Breast epithelium (tissue), 4 donors: ENCODE data around the gene ZNF407. TPM values are rescaled to one million over a fixed set of nuclear protein-coding genes. Genes with fewer than 3 reads are reported as not detected.

Experiments used
- DNase-seq, 2 donors: peaks; one replicate each; pipeline ENCODE4 v3.0.0-alpha.2; 2019; ENCODE audit warnings: low spot score in 2 of 2
- H3K27ac ChIP-seq, 2 donors: fragments of 200-600 bp; sonication (generic) in 1 of 2; one replicate each; pipeline ENCODE4 v1.5.1; 2016 to 2019; ENCODE audit warnings: mild to moderate bottlenecking in 1 of 2
- H3K27me3 ChIP-seq, 2 donors: fragments of 200-600 bp; sonication (generic) in 1 of 2; one replicate each; pipeline versions ENCODE4 v1.5.1 to v1.6.0; 2017 to 2019; ENCODE audit warnings: control low read depth in 1 of 2, mild to moderate bottlenecking in 1 of 2
- H3K36me3 ChIP-seq: fragments of 200-600 bp; one replicate; pipeline ENCODE4 v1.5.1; 2019
- H3K4me1 ChIP-seq, 2 donors: fragments of 200-600 bp; sonication (generic); one replicate each; pipeline ENCODE4 v1.5.1; 2016 to 2019; ENCODE audit warnings: control low read depth in 1 of 2
- H3K4me3 ChIP-seq, 3 donors: fragments of 200-600 bp; sonication (generic); 1 replicate in 2 of 3; 2 replicates in 1 of 3; pipeline ENCODE4 v1.5.1; 2016 to 2019; ENCODE audit warnings: mild to moderate bottlenecking in 3 of 3, moderate library complexity in 2 of 3
- H3K9me3 ChIP-seq, 2 donors: fragments of 200-600 bp; sonication (generic) in 1 of 2; one replicate each; pipeline ENCODE4 v1.5.1; 2016 to 2019; ENCODE audit warnings: control low read depth in 1 of 2
- POLR2A ChIP-seq: fragments of 450-650 bp; IDR thresholded peaks from one replicate; pipeline ENCODE4 v1.6.1; 2016; ENCODE audit warnings: antibody characterized with exemption, mild to moderate bottlenecking, moderate library complexity
- POLR2AphosphoS5 ChIP-seq, 3 donors: sonication (generic); formaldehyde crosslinking; IDR thresholded peaks; one replicate each; pipeline ENCODE4 v1.6.1; 2017; ENCODE audit warnings: antibody characterized with exemption in 3 of 3
- intact Hi-C: fragments of 100-400 bp; cut with DNase I; formaldehyde crosslinking; loops from one replicate; pipeline ENCODE4 v1.15.1; 2023; ENCODE audit warnings: low total_unique reads
- total RNA-seq, 3 donors: library from RNA; depleted of rRNA; stranded (reverse); fragments of >200 nt; gene quantifications; one replicate each; pipeline ENCODE4 v1.1.0, GENCODE V29; 2016
- TF ChIP-seq, protein P1 (sequence below), 3 donors: fragments of 450-650 bp; IDR thresholded peaks; one replicate each; pipeline ENCODE4 v1.5.1; 2016 to 2017; ENCODE audit warnings: antibody characterized with exemption in 3 of 3, mild to moderate bottlenecking in 3 of 3, moderate library complexity in 3 of 3

ZNF407 gene
- total RNA-seq, 3 donors from 2014 or later: 14.9 to 30.1 (median 22.3) TPM

DNA sequence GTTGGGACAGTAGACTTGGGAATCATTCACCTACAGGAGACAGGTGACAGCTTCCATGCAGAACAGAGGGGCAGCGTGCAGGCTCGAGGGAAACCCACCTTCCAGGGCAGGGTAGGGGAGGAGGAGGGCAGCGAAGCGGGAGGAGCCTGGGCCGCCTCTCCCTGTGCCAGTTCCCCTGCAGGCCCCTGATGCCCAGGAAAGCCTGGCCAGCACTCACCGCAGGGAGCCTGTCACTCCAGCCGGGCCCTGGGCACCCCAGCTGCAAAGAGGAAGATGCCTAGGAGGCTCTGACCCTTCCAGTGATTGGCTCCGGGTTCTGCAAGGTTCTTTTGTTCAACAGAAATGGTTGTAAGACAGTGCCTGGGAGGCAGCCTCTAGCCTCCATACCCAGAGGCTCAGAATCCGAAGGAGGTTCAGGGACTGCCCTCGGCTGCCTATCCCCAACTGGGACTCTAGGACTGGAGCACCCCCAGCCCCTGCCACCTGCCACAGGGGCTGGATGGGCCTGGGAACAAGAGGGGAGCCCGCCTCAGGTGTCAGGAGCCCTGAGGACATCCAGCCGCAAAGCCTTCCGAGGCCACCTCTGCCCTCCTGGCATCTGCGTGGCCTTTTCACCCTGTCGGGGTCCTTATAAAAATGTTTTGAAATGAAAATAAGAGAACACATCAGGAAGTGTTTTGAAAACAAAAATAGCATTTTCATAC lies 508.0 kb downstream of the ZNF407 start:
- Histone ChIP-seq H3K4me1 (no peaks in the 10 kb centered on the region), H3K27me3 (peaks cover 0 to 4% of the 10 kb centered on the region in 2 donors), H3K36me3 (no peaks in the 10 kb centered on the region), H3K27ac (no peak overlapping the region), H3K9me3 (peaks cover 0 to 6% of the 10 kb centered on the region in 2 donors), H3K4me3 (no peak overlapping the region)
- TF ChIP-seq, protein P1, sequence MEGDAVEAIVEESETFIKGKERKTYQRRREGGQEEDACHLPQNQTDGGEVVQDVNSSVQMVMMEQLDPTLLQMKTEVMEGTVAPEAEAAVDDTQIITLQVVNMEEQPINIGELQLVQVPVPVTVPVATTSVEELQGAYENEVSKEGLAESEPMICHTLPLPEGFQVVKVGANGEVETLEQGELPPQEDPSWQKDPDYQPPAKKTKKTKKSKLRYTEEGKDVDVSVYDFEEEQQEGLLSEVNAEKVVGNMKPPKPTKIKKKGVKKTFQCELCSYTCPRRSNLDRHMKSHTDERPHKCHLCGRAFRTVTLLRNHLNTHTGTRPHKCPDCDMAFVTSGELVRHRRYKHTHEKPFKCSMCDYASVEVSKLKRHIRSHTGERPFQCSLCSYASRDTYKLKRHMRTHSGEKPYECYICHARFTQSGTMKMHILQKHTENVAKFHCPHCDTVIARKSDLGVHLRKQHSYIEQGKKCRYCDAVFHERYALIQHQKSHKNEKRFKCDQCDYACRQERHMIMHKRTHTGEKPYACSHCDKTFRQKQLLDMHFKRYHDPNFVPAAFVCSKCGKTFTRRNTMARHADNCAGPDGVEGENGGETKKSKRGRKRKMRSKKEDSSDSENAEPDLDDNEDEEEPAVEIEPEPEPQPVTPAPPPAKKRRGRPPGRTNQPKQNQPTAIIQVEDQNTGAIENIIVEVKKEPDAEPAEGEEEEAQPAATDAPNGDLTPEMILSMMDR (IDR thresholded peaks at IDR 0.05): no peak
- TF ChIP-seq POLR2AphosphoS5 (IDR thresholded peaks at IDR 0.05): no peak
- no peak for TF ChIP-seq POLR2A
- no peak for DNase-seq
- intact Hi-C loops: no loop called here

DNA sequence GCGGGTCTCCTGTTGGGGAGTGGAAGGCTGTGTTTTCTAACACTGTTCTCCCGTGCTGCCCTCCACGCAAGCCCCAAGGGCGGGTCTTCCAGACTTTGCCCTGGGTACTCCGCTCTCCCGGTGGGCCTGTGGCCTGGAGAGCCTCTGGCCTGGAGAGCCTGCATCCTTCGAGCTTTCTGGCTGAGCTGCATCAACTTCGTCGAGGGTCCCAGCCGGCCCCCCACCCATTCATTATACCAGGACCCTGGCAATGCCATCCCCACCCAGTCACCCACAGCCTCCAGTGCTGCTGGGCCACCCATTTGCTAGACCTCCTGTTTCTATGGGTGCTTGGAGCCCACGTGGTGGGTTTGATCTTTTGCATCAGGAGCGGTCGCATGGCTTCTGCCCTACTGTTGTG lies 509.1 kb downstream of the ZNF407 start:
- no peaks in the 10 kb centered on the region for H3K9me3 ChIP-seq
- H3K27ac ChIP-seq: no peak overlapping the region
- intact Hi-C loops: no loop called here
- no peaks in the 10 kb centered on the region for H3K4me1 ChIP-seq
- H3K27me3 ChIP-seq: peaks cover 0 to 4% of the 10 kb centered on the region in 2 donors
- H3K36me3 ChIP-seq: no peaks in the 10 kb centered on the region
- TF ChIP-seq POLR2A (no peak), POLR2AphosphoS5 (IDR thresholded peaks at IDR 0.05) (no peak)
- TF ChIP-seq, protein P1 (IDR thresholded peaks at IDR 0.05): no peak
- H3K4me3 ChIP-seq: no peak overlapping the region
- DNase-seq: no peak

DNA sequence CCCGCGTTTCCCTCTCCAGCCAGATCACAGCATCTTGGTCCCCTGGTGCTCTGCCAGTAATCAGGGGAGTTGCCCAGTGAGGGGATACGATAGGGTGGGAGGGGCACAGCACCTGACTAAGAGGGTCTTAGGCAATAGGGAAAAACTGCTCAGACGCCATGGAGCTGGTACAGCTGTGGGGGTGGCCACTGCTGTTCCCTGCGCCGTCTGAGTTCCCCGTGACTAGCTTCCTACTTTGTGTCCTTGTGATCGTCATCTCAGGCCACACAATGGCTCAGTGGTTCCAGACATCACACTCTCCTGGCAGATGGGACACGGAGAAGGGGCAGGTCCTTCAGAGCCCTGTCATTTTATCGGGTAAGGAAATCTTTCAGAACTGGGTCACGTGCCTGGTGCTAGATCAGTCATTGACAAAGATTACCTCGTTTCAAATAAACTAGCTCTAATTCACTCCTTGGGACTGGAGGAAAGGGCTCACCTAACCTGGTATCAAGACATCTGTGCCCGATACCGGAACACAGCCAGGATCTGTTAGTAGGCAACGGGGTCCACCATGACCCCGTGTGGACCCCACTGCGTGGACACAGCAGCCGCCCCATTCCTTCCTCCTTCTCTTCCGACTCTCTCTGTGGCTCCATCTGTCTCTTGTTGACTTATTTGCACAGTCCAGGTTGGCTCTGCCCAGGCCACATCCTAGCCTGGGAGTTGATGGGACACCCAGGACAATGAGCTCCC lies 509.7 kb downstream of the ZNF407 start:
- no peak for DNase-seq
- intact Hi-C loops: no loop called here
- Histone ChIP-seq H3K4me3 (no peak overlapping the region), H3K9me3 (no peaks in the 10 kb centered on the region), H3K36me3 (no peaks in the 10 kb centered on the region), H3K4me1 (no peaks in the 10 kb centered on the region), H3K27ac (no peak overlapping the region), H3K27me3 (peaks cover 0 to 4% of the 10 kb centered on the region in 2 donors)
- TF ChIP-seq, protein P1 (IDR thresholded peaks at IDR 0.05): no peak
- no peak for TF ChIP-seq POLR2AphosphoS5 (IDR thresholded peaks at IDR 0.05)
- TF ChIP-seq POLR2A: no peak

DNA sequence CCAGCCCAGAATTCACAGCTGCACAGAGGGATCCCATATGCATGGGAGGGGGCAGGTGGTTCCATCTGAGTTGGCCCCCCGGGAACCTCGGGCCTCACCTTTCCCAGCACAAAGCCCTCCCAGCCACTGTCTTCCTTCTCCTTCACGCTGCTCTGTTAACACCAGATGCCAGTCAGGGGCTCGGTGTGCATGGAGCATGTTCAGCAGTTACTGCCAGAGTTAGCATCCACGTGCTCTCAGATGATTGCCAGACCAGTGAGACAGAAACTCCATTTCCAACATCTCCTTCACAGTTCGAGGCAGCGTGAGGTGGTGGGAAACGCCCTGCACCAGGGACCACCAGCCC lies 510.2 kb downstream of the ZNF407 start:
- H3K4me1 ChIP-seq: no peaks in the 10 kb centered on the region
- no peaks in the 10 kb centered on the region for H3K36me3 ChIP-seq
- H3K27me3 ChIP-seq: peaks cover 0 to 4% of the 10 kb centered on the region in 2 donors
- TF ChIP-seq POLR2AphosphoS5 (IDR thresholded peaks at IDR 0.05): no peak
- TF ChIP-seq, protein P1 (IDR thresholded peaks at IDR 0.05): no peak
- TF ChIP-seq POLR2A: no peak
- no peak overlapping the region for H3K4me3 ChIP-seq
- no peak overlapping the region for H3K27ac ChIP-seq
- intact Hi-C loops: no loop called here
- no peaks in the 10 kb centered on the region for H3K9me3 ChIP-seq
- no peak for DNase-seq

DNA sequence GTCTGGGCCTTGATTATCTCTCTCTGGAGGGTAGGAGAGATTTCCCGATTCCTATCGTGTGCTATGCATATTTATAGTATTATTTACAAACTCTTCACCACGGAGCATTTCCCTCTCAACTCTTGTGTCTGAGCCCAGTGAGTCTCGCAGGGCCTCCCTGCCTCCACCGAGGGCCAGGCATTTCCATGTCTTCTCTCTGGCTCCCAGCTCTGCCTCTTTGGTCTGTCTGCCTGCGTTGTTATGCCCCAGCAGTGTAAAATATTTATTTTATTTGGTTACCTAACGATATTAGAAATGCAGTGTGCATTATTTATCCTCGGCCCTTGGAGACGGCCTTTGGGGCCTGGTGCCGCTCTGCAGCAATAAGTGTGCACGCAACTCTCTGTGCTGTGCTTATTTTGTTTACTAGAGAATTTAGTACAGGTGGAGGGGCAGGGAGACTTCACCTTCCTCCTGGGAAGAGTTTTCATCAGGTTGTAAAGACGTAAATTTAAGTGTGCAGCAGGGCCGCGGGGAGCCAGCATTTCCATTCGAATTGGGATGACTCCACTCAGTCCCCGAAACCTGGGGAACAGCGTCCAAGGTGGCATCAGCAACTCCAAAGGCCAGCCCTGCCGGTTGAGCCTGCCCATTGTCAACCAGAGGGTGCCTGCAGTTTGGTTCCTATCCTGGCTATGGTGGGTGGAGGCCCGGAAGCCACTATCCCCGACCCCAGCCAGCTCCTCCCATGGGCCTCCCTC lies 511.1 kb downstream of the ZNF407 start:
- no peak overlapping the region for H3K4me3 ChIP-seq
- DNase-seq: no peak
- H3K27ac ChIP-seq: no peak overlapping the region
- H3K4me1 ChIP-seq: no peaks in the 10 kb centered on the region
- TF ChIP-seq, protein P1 (IDR thresholded peaks at IDR 0.05): no peak
- no peak for TF ChIP-seq POLR2A
- no peak for TF ChIP-seq POLR2AphosphoS5 (IDR thresholded peaks at IDR 0.05)
- H3K9me3 ChIP-seq: no peaks in the 10 kb centered on the region
- intact Hi-C loops: no loop called here
- H3K27me3 ChIP-seq: peaks cover 0 to 4% of the 10 kb centered on the region in 2 donors
- no peaks in the 10 kb centered on the region for H3K36me3 ChIP-seq
